GM10847 (cell line): Measurements from ENCODE around the gene METTL13.

Experiments
- POLR2A ChIP-seq: IDR thresholded peaks from 2 replicates; pipeline ENCODE4 v1.6.1; 2011; ENCODE audit not compliant: insufficient read length; ENCODE audit errors: extremely low read depth

METTL13 gene

GRCh38 chr1:171809834-171810233 lies 28.4 kb downstream of the METTL13 start:
- TF ChIP-seq POLR2A, result no peak

- TF ChIP-seq POLR2A, result no peak
Observed at GRCh38 chr1:171811672-171812071, 30.2 kb downstream of the METTL13 start.

GRCh38 chr1:171814692-171815091 lies 33.2 kb downstream of the METTL13 start:
- no peak for TF ChIP-seq POLR2A

GRCh38 chr1:171816300-171816901 lies 34.9 kb downstream of the METTL13 start:
- TF ChIP-seq POLR2A, result no peak

GRCh38 chr1:171817511-171818265 lies 36.2 kb downstream of the METTL13 start:
- TF ChIP-seq POLR2A, result no peak

- no peak for TF ChIP-seq POLR2A
Observed at GRCh38 chr1:171819946-171820345, 38.5 kb downstream of the METTL13 start.

GRCh38 chr1:171826973-171827372 lies 45.5 kb downstream of the METTL13 start:
- TF ChIP-seq POLR2A, result no peak

- no peak for TF ChIP-seq POLR2A
Observed at GRCh38 chr1:171828794-171829193, 47.3 kb downstream of the METTL13 start.

- TF ChIP-seq POLR2A, result no peak
Observed at GRCh38 chr1:171833091-171833825, 51.8 kb downstream of the METTL13 start.

GRCh38 chr1:171834821-171835220 lies 53.4 kb downstream of the METTL13 start:
- TF ChIP-seq POLR2A, result no peak

GRCh38 chr1:171835891-171836290 lies 54.4 kb downstream of the METTL13 start:
- no peak for TF ChIP-seq POLR2A

GRCh38 chr1:171841050-171841910 lies 59.8 kb downstream of the METTL13 start, which contains the start of gene DNM3:
Gene DNM3, plus strand, starts transcription at chr1:171841498. Its CDS starts 159 bp downstream, at chr1:171841657.
- no peak for TF ChIP-seq POLR2A

GRCh38 chr1:171841931-171842761 lies 60.7 kb downstream of the METTL13 start:
- TF ChIP-seq POLR2A, result no peak

- no peak for TF ChIP-seq POLR2A
Observed at GRCh38 chr1:171844381-171844780, 62.9 kb downstream of the METTL13 start.
